GM12891 (cell line): ENCODE measurements around the gene CYYR1. TPM values are rescaled to one million over a fixed set of nuclear protein-coding genes. Genes with fewer than 3 reads are reported as not detected.

Experiments
- DNase-seq: peaks from one replicate; pipeline ENCODE4 v3.0.0; 2011; ENCODE audit warnings: low spot score; ENCODE audit not compliant: insufficient read length
- FAIRE-seq: peaks from 2 replicates; lab custom pipeline; 2011; peaks lifted over from hg19 to GRCh38; lab: Jason Lieb, UNC
- PAX5 ChIP-seq: IDR thresholded peaks from 2 replicates; pipeline ENCODE4 v1.6.1; 2011; ENCODE audit warnings: low read length, moderate library complexity, mild to moderate bottlenecking; ENCODE audit not compliant: insufficient read depth, severe bottlenecking
- POLR2A ChIP-seq: IDR thresholded peaks from 2 replicates; pipeline ENCODE4 v1.6.1; 2011; ENCODE audit warnings: low read depth, low read length, control low read depth
- POLR2AphosphoS5 ChIP-seq: IDR thresholded peaks from 2 replicates; pipeline ENCODE4 v1.6.1; 2011; ENCODE audit warnings: low read depth, low read length, control low read depth
- POU2F2 ChIP-seq: IDR thresholded peaks from 2 replicates; pipeline ENCODE4 v1.6.1; 2011; ENCODE audit warnings: low read depth, mild to moderate bottlenecking, control low read depth, low read length, moderate library complexity
- SPI1 ChIP-seq: IDR thresholded peaks from 2 replicates; pipeline ENCODE4 v1.6.1; 2011; ENCODE audit warnings: low read depth, low read length, control low read depth
- TAF1 ChIP-seq: IDR thresholded peaks from 2 replicates; pipeline ENCODE4 v1.6.1; 2011; ENCODE audit warnings: low read depth, low read length, control low read depth
- polyA plus RNA-seq: library from polyadenylated mRNA; unstranded; fragments of >200 nt; gene quantifications from one replicate; pipeline ENCODE4 v1.2.1, GENCODE V29; 2012; ENCODE audit warnings: low read depth, missing spikeins, inconsistent platforms; ENCODE audit not compliant: missing spikeins

The CYYR1 gene
- polyA plus RNA-seq = not detected

DNA sequence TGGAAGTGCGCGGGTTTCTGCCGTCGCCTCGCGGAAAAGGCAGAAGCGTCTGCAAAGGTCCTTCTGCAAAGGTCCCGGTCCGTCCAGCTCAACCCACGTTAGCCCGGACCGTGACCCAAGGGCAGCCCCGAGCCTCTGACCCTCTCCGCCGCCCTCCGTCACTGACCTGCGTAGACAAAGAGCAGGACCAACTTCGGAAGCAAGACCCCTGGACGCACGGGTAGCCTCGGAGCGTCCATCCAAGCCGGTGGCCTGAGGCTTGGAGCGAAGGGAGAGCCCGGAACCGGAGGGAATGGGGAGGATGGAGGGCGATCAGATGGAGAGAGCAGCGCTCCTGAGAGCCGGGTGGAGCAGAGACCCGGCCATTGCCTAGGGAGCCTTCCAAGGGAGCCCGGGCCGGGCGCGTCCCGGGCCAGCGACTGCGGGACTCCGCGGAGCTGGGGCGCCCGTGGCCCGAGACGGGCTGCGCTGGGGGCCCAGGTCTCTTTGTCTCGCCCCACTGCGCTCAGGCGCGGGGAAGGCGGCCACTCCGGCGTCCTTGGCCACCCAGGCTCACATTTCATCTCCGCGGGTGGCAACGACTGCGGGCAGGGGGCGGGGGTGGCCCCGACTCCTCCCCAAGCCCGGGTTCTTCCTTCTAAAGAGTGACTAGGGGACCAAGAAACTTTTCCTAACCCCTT, at the start of gene CYYR1:
CYYR1 (minus strand) TSS at position 585 of the 680 bp plus-strand sequence; CDS start at position 239, 346 bp downstream.
- DNase-seq (no peak), FAIRE-seq (no peak)
- no peak for TF ChIP-seq PAX5

DNA sequence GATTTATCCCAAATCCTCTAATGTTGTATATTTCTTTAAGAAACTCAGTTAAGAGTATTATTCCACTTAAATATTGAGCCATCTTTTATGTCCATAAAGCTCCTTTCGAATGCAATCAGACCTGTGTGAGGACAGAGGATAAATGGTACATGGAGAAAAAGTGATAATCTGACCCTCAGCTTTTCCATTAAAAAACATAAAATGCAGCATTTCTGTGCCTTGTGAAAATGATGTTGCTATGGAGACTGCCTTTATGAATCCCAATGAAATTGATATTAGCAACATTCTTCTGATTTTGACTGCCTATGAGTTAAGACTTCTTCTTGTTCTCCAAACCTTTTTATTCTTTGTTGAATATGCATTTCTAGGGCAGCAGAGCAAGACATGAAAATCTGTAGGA, 44.1 kb upstream of the CYYR1 start:
- TF ChIP-seq PAX5 (no peak), POLR2AphosphoS5 (no peak), SPI1 (no peak), POU2F2 (no peak), TAF1 (no peak), POLR2A (no peak)
- no peak for DNase-seq
- FAIRE-seq = no peak

DNA sequence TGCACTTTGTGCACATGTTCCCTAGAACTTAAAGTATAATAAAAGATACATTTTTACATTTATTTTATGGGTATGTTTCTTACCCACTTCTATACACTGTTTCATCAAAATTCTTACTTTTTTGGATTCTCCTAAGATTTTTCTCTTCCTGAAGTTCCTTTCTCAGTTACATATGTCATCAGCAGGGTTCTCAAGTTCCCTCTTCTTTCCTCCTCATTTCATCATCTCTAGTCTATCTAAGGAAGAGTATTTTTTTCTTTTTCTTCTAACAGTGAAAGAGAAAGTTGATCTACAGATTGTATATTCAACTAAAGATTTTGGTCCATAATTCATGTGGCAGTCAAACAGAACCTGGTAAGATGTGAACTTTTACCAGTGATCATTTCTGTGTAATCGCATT, 41.2 kb upstream of the CYYR1 start:
- DNase-seq (no peak), FAIRE-seq (no peak)
- TF ChIP-seq POU2F2 (no peak), POLR2A (no peak), POLR2AphosphoS5 (no peak), PAX5 (no peak), SPI1 (no peak), TAF1 (no peak)

DNA sequence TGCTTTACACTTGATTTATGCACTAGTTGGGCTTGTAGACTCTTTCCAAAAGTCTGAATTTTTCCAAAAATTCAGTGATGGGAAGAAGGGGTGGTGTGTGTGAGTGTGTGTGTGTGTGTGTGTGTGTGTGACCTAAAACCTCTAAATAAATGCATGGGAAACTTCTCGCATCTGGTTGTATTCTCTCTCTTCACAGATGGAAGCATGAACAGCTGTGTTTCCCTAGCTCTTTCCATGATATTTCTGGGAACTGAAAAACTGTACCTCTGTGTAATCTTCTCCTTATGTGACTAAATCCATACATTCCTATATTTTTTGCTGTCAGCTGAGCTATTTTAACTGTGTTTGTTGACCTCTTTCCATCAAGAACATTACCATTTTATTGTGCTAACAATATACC, 26.2 kb upstream of the CYYR1 start:
- no peak for TF ChIP-seq POU2F2
- no peak for TF ChIP-seq TAF1
- no peak for TF ChIP-seq POLR2AphosphoS5
- no peak for TF ChIP-seq PAX5
- TF ChIP-seq POLR2A = no peak
- no peak for TF ChIP-seq SPI1
- DNase-seq (no peak), FAIRE-seq (no peak)

DNA sequence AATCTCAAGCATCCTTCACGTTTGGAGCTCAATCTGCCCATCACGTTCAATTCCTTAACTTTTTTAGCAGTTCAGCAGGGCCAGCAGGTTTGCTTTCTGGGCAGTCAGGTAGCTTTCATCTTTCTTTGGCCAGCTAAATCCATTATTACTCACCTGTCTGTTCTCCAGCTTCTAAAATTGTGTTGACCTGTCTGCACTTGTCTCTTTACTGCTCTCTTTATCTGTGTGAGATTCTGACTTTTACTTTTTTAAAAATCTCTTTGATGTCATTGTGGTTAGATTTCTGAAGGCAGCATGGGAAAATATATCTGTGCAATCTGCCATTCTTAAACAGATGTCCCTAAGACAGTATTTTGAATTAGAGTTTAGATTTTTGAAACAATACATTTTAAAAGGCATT, 24.9 kb upstream of the CYYR1 start:
- FAIRE-seq = no peak
- TF ChIP-seq POLR2AphosphoS5 (no peak), POLR2A (no peak), POU2F2 (no peak), SPI1 (no peak), PAX5 (no peak), TAF1 (no peak)
- DNase-seq = no peak

GRCh38 chr21:26597031-26597430, 23.9 kb upstream of the CYYR1 start:
- no peak for TF ChIP-seq POU2F2
- no peak for TF ChIP-seq TAF1
- no peak for TF ChIP-seq POLR2AphosphoS5
- TF ChIP-seq PAX5 = no peak
- TF ChIP-seq POLR2A = no peak
- no peak for TF ChIP-seq SPI1
- no peak for DNase-seq
- FAIRE-seq = no peak

GRCh38 chr21:26595971-26596370, 22.9 kb upstream of the CYYR1 start:
- DNase-seq (no peak), FAIRE-seq (no peak)
- TF ChIP-seq POLR2A (no peak), POU2F2 (no peak), TAF1 (no peak), SPI1 (no peak), PAX5 (no peak), POLR2AphosphoS5 (no peak)

DNA sequence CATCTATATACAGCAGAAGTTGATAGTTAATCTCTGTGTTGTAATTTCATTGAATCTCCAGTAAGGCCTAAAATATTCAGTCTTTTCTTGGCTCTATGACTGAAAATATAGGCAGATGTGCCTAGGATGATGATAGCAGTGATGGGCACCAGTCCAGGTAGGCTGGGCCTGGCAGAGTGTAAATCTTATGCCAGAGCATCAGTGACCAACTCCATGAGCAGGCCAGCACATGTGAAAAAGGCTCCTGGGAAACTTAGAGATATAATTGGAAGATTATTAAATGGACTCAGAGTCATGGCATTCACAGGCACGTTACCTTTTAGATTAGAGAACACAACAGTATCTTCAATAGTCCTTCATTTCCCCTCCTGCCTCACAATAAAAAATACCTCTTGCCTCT, 20.7 kb upstream of the CYYR1 start:
- TF ChIP-seq POLR2AphosphoS5 (no peak), POU2F2 (no peak), SPI1 (no peak), POLR2A (no peak), PAX5 (no peak), TAF1 (no peak)
- no peak for FAIRE-seq
- no peak for DNase-seq

- no peak for DNase-seq
- TF ChIP-seq SPI1 (no peak), POLR2A (no peak), POLR2AphosphoS5 (no peak), PAX5 (no peak), TAF1 (no peak), POU2F2 (no peak)
- no peak for FAIRE-seq
Observed at GRCh38 chr21:26591543-26591942, 18.5 kb upstream of the CYYR1 start.

DNA sequence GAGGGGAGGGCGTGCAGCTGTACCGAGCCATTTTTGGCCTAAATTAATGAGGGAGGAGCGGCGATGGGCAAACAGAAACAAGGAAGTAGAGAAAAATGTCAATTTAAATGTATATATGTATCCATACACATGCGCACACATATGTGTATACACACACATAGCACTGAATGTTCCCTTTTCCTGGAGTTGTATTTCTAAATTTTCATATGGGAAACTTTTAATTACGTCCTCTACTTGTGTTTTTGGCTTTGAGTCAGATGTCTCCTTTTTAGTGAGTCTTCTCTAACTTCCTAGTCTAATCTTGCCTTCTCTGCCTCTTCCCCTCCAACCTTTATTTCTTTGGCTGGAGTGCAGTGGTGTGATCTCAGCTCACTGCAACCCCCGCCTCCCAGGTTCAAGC, 15.4 kb upstream of the CYYR1 start:
- no peak for DNase-seq
- TF ChIP-seq SPI1 (no peak), POLR2AphosphoS5 (no peak), TAF1 (no peak), PAX5 (no peak), POU2F2 (no peak), POLR2A (no peak)
- no peak for FAIRE-seq

- FAIRE-seq (no peak), DNase-seq (no peak)
- TF ChIP-seq POLR2AphosphoS5 (no peak), PAX5 (no peak), TAF1 (no peak), POLR2A (no peak), SPI1 (no peak), POU2F2 (no peak)
Observed at GRCh38 chr21:26587736-26588201, 14.7 kb upstream of the CYYR1 start.
